HepG2 (cell line): Measurements from ENCODE around the gene MRI1. TPM values are rescaled to one million over a fixed set of nuclear protein-coding genes. Genes with fewer than 3 reads are reported as not detected.

Source experiments
- ATAC-seq: fragments of 200-7000 bp; cut with Tn5 transposase; 3 replicates; pipeline ENCODE4 v1.9.1; 2020; ENCODE audit warnings: mild to moderate bottlenecking, moderate library complexity
- BruUV-seq: library from RNA; stranded (reverse); fragments of 400-500 nt; replicated peaks from 2 replicates; lab custom pipeline; 2021; lab: Mats Ljungman, UMichigan
- CTCF ChIA-PET: fragments of 300-600 bp; formaldehyde crosslinking; extraction: SDS; loops from one replicate; lab custom pipeline; 2021; ENCODE audit warnings: low total read pairs, inconsistent platforms, low intra/inter-chr PET ratio; lab: Yijun Ruan, JAX
- POLR2A ChIA-PET: fragments of 350-600 bp; sonication (Branson Sonifier 250); formaldehyde crosslinking; loops from one replicate; lab custom pipeline; 2020; ENCODE audit warnings: antibody characterized with exemption, inconsistent platforms; lab: Yijun Ruan, JAX
- DNase-seq: peaks from one replicate; pipeline ENCODE4 v3.0.0-alpha.2; 2015; ENCODE audit warnings: low spot score
- FAIRE-seq: peaks from 3 replicates; lab custom pipeline; 2011; peaks lifted over from hg19 to GRCh38; lab: Jason Lieb, UNC
- H2AFZ ChIP-seq: one replicate; pipeline ENCODE4 v1.6.1; 2011; ENCODE audit warnings: low read length, inconsistent platforms
- H3K27ac ChIP-seq: fragments of 300-600 bp; 3 replicates; pipeline ENCODE4 v1.8.0; 2011; ENCODE audit warnings: mixed run types, mild to moderate bottlenecking, mixed read lengths, low read length, inconsistent platforms; ENCODE audit not compliant: insufficient read depth; ENCODE audit errors: extremely low read length
- H3K27me3 ChIP-seq, 2 experiments: fragments of 200-600 bp in 1 of 2; 2 replicates in 1 of 2; 3 replicates in 1 of 2; pipeline versions ENCODE4 v1.6.0 to v1.8.0; 2011; ENCODE audit warnings: low read length in 2 of 2, mild to moderate bottlenecking in 2 of 2, moderate library complexity in 2 of 2, inconsistent platforms in 1 of 2; ENCODE audit not compliant: insufficient read depth in 2 of 2, control insufficient read depth in 1 of 2
- H3K36me3 ChIP-seq, 2 experiments: fragments of 200-600 bp in 1 of 2; replicated peaks in 1 of 2; 2 replicates in 1 of 2; 3 replicates in 1 of 2; pipeline versions ENCODE4 v1.5.1 to v1.8.0; 2011; ENCODE audit warnings: low read length in 2 of 2, inconsistent platforms in 1 of 2; ENCODE audit not compliant: insufficient read depth in 2 of 2, control insufficient read depth in 1 of 2
- H3K4me1 ChIP-seq: 2 replicates; pipeline ENCODE4 v1.5.1; 2012; ENCODE audit warnings: low read length, inconsistent platforms; ENCODE audit not compliant: insufficient read depth
- H3K4me2 ChIP-seq: 2 replicates; pipeline ENCODE4 v1.6.0; 2011; ENCODE audit warnings: low read depth, low read length, inconsistent platforms
- H3K4me3 ChIP-seq, 3 experiments: fragments of 200-600 bp in 1 of 3; sonication (generic), shearing (Covaris generic) in 1 of 3; replicated peaks in 1 of 3; 2 replicates each; pipeline ENCODE4 v1.5.1; 2011 to 2016; ENCODE audit warnings: low read length in 3 of 3, inconsistent platforms in 2 of 3, low read depth in 2 of 3, mild to moderate bottlenecking in 2 of 3, control low read depth in 1 of 3, mixed read lengths in 1 of 3; ENCODE audit not compliant: insufficient read depth in 1 of 3
- H3K79me2 ChIP-seq: one replicate; pipeline ENCODE4 v1.6.1; 2011; ENCODE audit warnings: low read length, inconsistent platforms; ENCODE audit not compliant: insufficient read depth
- H3K9ac ChIP-seq: 2 replicates; pipeline ENCODE4 v1.6.0; 2011; ENCODE audit warnings: mild to moderate bottlenecking, low read depth, low read length, inconsistent platforms; ENCODE audit not compliant: insufficient read depth
- H3K9me3 ChIP-seq: 2 replicates; pipeline ENCODE4 v1.5.1; 2012; ENCODE audit warnings: mild to moderate bottlenecking, low read length
- H4K20me1 ChIP-seq: 2 replicates; pipeline ENCODE4 v1.6.0; 2011; ENCODE audit warnings: inconsistent platforms, mild to moderate bottlenecking, low read length, moderate library complexity; ENCODE audit not compliant: insufficient read depth
- E2F5 ChIP-seq: sonication (generic); formaldehyde crosslinking; conservative IDR thresholded peaks from 2 replicates; pipeline ENCODE4 v1.4.0; 2020; ENCODE audit warnings: missing genetic modification reagents
- GLMP ChIP-seq: sonication (generic); formaldehyde crosslinking; IDR thresholded peaks from 2 replicates; pipeline ENCODE4 v1.9.0; 2021; ENCODE audit warnings: missing genetic modification reagents, mild to moderate bottlenecking, borderline replicate concordance
- HDAC6 ChIP-seq: fragments of 200-600 bp; sonication (generic); IDR thresholded peaks from 2 replicates; pipeline ENCODE4 v1.7.0; 2017; ENCODE audit warnings: mild to moderate bottlenecking, antibody characterized with exemption, low read length, low read depth
- IKZF1 ChIP-seq: fragments of 450-650 bp; IDR thresholded peaks from 2 replicates; pipeline ENCODE4 v1.7.1; 2016
- MAFF ChIP-seq: IDR thresholded peaks from 2 replicates; pipeline ENCODE4 v1.6.1; 2011; ENCODE audit warnings: low read depth, low read length, improper control_type of control experiment
- MAFK ChIP-seq, 2 experiments: IDR thresholded peaks in 1 of 2; conservative IDR thresholded peaks in 1 of 2; 2 replicates each; pipeline ENCODE4 v1.6.1; 2011; ENCODE audit warnings: improper control_type of control experiment in 2 of 2, low read length in 2 of 2
- TSC22D2 ChIP-seq: sonication (generic); formaldehyde crosslinking; IDR thresholded peaks from 2 replicates; pipeline ENCODE4 v1.5.1; 2020; ENCODE audit warnings: missing genetic modification reagents, mild to moderate bottlenecking, borderline replicate concordance
- ZNF24 ChIP-seq: fragments of 450-650 bp; IDR thresholded peaks from 2 replicates; pipeline ENCODE4 v1.6.1; 2017; ENCODE audit warnings: antibody characterized with exemption, mild to moderate bottlenecking
- ZNF558 ChIP-seq: sonication (generic); formaldehyde crosslinking; IDR thresholded peaks from 2 replicates; pipeline ENCODE4 v1.9.0; 2022; ENCODE audit warnings: mild to moderate bottlenecking, missing genetic modification reagents, borderline replicate concordance
- ZNF775 ChIP-seq: sonication (generic); formaldehyde crosslinking; IDR thresholded peaks from 2 replicates; pipeline ENCODE4 v1.4.0; 2020; ENCODE audit warnings: missing genetic modification reagents, mild to moderate bottlenecking, moderate library complexity, borderline replicate concordance
- WGBS: methylation state at CpG from one replicate; pipeline ENCODE4 v1.1.6; 2017; ENCODE audit warnings: low lambda C conversion rate; 5-methylcytosine and 5-hydroxymethylcytosine counted together
- in situ Hi-C: cut with HindIII; loops from 2 replicates; pipeline ENCODE4 v1.10.0; 2017; ENCODE audit warnings: low pct_unique_long_range_greater_than_20kb; ENCODE audit not compliant: extremely low pct_ligation_motif_present
- intact Hi-C: fragments of 100-400 bp; cut with micrococcal nuclease; formaldehyde crosslinking; loops from one replicate; pipeline ENCODE4 v1.10.0; 2022; ENCODE audit not compliant: unreplicated experiment
- polyA plus RNA-seq, 8 experiments: library from polyadenylated mRNA; depleted of rRNA in 3 of 8; stranded (reverse) in 7 of 8; unstranded in 1 of 8; fragments of >200 nt; fragmentation: Illumina TruSeq in 4 of 8; extraction: Trizol in 4 of 8; gene quantifications; 2 replicates each; pipeline versions ENCODE4 v1.2.1 to v1.2.3, GENCODE V29; 2011 to 2016; ENCODE audit warnings: low read depth in 4 of 8, missing spikeins in 1 of 8, mixed read lengths in 1 of 8; ENCODE audit not compliant: insufficient read depth in 1 of 8
- total RNA-seq, 5 experiments: library from RNA; depleted of rRNA; stranded (reverse); fragments of >200 nt; fragmentation: Illumina TruSeq; extraction: Trizol; gene quantifications; 2 replicates each; pipeline ENCODE4 v1.2.3, GENCODE V29; 2016; ENCODE audit warnings: low read depth in 1 of 5

MRI1 gene
- total and polyA plus RNA-seq, 2 of the 13 experiments (the other 11 are each of a cell fraction or from before 2014, with no cell fraction given), result 20.1 to 20.6 TPM

GRCh38 chr19:13757805-13758772 lies 6.2 kb upstream of the MRI1 start:
- ATAC-seq (no peak), DNase-seq (no peak), FAIRE-seq (no peak)
- H2AFZ ChIP-seq, result no peak overlapping the region
- H3K79me2 ChIP-seq, result no peaks in the 10 kb centered on the region
- H3K27me3 ChIP-seq, result no peaks in the 10 kb centered on the region
- no peaks in the 10 kb centered on the region for H4K20me1 ChIP-seq
- peak; percentile 57 to 77 for TF ChIP-seq MAFK (conservative IDR thresholded peaks at IDR 0.05 in 1 of 2, IDR thresholded peaks at IDR 0.05 in 1 of 2; ENCODE audit: low read length in 2 of 2)
- TF ChIP-seq TSC22D2 (CRISPR knock-in tag), result no peak
- TF ChIP-seq HDAC6, result no peak
- no peak for TF ChIP-seq ZNF558
- no peak for TF ChIP-seq GLMP (CRISPR knock-in tag)
- no peak for TF ChIP-seq E2F5 (CRISPR knock-in tag)
- peak; percentile 65 for TF ChIP-seq MAFF
- no peak for TF ChIP-seq IKZF1
- no peak for TF ChIP-seq ZNF775 (CRISPR knock-in tag)
- TF ChIP-seq ZNF24, result peak; percentile 88
- BruUV-seq, result no TSS peak
- H3K4me1 ChIP-seq, result no peaks in the 10 kb centered on the region
- H3K9ac ChIP-seq, result no peak overlapping the region
- CTCF ChIA-PET, result no interaction called here
- intact Hi-C loops (no loop called here), in situ Hi-C loops (loop anchor here (25.0 kb wide), 1 partner anchor 304 kb away; the partner anchor contains the start of genes MISP3 and PALM3)
- no peak overlapping the region for H3K27ac ChIP-seq
- peaks cover 22 to 41% of the 10 kb centered on the region in 2 experiments for H3K36me3 ChIP-seq
- H3K4me2 ChIP-seq, result no peak overlapping the region
- H3K4me3 ChIP-seq, result no peak overlapping the region
- no peaks in the 10 kb centered on the region for H3K9me3 ChIP-seq
- WGBS, result 90% methylated on average over 13 of the region's 15 CpGs
- POLR2A ChIA-PET, result no interaction called here
